ENCODE data around the gene DENND1C.

- no peak for TF ChIP-seq CTCF (conservative IDR thresholded peaks at IDR 0.05)
- TF ChIP-seq EZH2 (IDR thresholded peaks at IDR 0.05; ENCODE audit: low read depth), result no peak
Measured at GRCh38 chr19:6448045-6448444, 33.5 kb downstream of the DENND1C start.

Measured in PC-9 (cell line).